MCF 10A (cell line): ENCODE measurements around the gene SLC25A13. TPM values are rescaled to one million over a fixed set of nuclear protein-coding genes. Genes with fewer than 3 reads are reported as not detected.

ENCODE experiments used
- BruUV-seq: library from RNA; stranded (reverse); fragments of 400-500 nt; replicated peaks from 2 replicates; lab custom pipeline; 2021; lab: Mats Ljungman, UMichigan
- CTCF ChIA-PET: fragments of 300-600 bp; sonication (Branson Sonifier 250); formaldehyde crosslinking; extraction: SDS; loops from one replicate; lab custom pipeline; 2021; ENCODE audit warnings: antibody characterized with exemption, inconsistent platforms; lab: Yijun Ruan, JAX
- POLR2A ChIA-PET: fragments of 300-600, 350-650 bp; sonication (Branson Sonifier 250); formaldehyde crosslinking; extraction: SDS; loops from one replicate; lab custom pipeline; 2020; ENCODE audit warnings: antibody characterized with exemption, inconsistent platforms; lab: Yijun Ruan, JAX
- DNase-seq: peaks from one replicate; pipeline ENCODE4 v3.0.0-alpha.2; 2018; ENCODE audit not compliant: unreplicated experiment
- H3K27ac Mint-ChIP-seq: one replicate; pipeline ENCODE4 v1.8.0; 2022; ENCODE audit warnings: mild to moderate bottlenecking, low read depth, mixed read lengths; ENCODE audit not compliant: unreplicated experiment
- H3K27me3 Mint-ChIP-seq: one replicate; pipeline ENCODE4 v1.8.0; 2022; ENCODE audit warnings: mixed read lengths; ENCODE audit not compliant: insufficient read depth, unreplicated experiment
- H3K36me3 Mint-ChIP-seq: one replicate; pipeline ENCODE4 v1.8.0; 2022; ENCODE audit warnings: mild to moderate bottlenecking, moderate library complexity, mixed read lengths; ENCODE audit not compliant: insufficient read depth, unreplicated experiment
- H3K4me1 Mint-ChIP-seq: one replicate; pipeline ENCODE4 v1.8.0; 2022; ENCODE audit warnings: mixed read lengths; ENCODE audit not compliant: insufficient read depth, unreplicated experiment
- H3K4me3 Mint-ChIP-seq: one replicate; pipeline ENCODE4 v1.8.0; 2022; ENCODE audit warnings: mild to moderate bottlenecking, moderate library complexity, mixed read lengths; ENCODE audit not compliant: unreplicated experiment
- H3K9me3 Mint-ChIP-seq: one replicate; pipeline ENCODE4 v1.8.0; 2022; ENCODE audit warnings: mixed read lengths; ENCODE audit not compliant: unreplicated experiment
- intact Hi-C: fragments of 100-400 bp; cut with micrococcal nuclease; formaldehyde crosslinking; loops from 2 replicates; pipeline ENCODE4 v1.14.1; 2022
- total RNA-seq: library from RNA; stranded (reverse); gene quantifications from 2 replicates; pipeline ENCODE4 v1.2.3, GENCODE V29; 2022
- TF ChIP-seq, protein P1 (sequence below): fragments of 200-600 bp; IDR thresholded peaks from one replicate; pipeline ENCODE4 v1.8.0; 2022; ENCODE audit warnings: antibody characterized with exemption, mild to moderate bottlenecking; ENCODE audit not compliant: unreplicated experiment

The SLC25A13 gene
- total RNA-seq, 1 experiment from 2014 or later: 28.6 TPM

DNA sequence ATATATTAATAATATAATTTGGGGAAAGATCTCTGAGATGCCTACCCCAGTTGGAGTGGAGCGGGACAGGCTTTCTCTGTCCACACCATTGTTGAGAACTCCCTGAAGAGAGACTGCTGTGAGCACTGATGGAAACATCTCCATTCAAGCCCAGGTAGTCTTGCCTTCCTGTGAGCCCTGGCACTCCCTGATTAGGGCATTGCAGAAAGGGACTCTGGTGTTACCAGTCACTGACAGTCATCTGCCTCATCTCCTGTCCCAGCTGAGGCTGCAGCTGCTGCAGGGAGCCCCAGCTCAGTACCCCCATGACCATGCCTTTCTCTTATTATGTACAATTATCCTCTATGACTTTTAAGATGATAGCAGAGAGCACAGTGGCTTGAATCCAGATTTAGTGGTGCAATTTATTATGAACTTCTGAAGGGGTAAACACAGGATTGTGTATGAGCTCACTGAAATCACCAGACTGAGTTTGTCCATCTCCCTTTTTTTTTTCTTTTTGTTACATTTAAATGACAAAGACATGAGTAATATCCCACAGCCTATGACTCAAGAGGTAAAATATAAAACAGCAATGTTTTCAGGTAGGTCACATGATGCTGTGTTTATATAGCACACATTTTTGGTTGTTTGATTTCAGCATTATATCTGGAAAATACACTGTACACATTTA is 236.9 kb downstream of the SLC25A13 start:
- Mint-ChIP-seq H3K4me3 (no peak overlapping the region), H3K27ac (no peak overlapping the region), H3K4me1 (peaks cover 8% of the 10 kb centered on the region), H3K9me3 (no peaks in the 10 kb centered on the region), H3K36me3 (no peaks in the 10 kb centered on the region), H3K27me3 (peaks cover 5% of the 10 kb centered on the region)
- POLR2A ChIA-PET: interaction anchor here (0.6 kb wide), 1 partner anchor 401 kb away, joined by 3 read pairs; no protein-coding TSS in a partner anchor
- DNase-seq: peak; percentile 61
- no TSS peak for BruUV-seq
- CTCF ChIA-PET: interaction anchor here (0.7 to 1.4 kb wide), 6 partner anchors 9 to 1688 kb away, joined by 3 to 6 read pairs (median 4); no protein-coding TSS in a partner anchor
- intact Hi-C loops: no loop called here
- TF ChIP-seq, protein P1, sequence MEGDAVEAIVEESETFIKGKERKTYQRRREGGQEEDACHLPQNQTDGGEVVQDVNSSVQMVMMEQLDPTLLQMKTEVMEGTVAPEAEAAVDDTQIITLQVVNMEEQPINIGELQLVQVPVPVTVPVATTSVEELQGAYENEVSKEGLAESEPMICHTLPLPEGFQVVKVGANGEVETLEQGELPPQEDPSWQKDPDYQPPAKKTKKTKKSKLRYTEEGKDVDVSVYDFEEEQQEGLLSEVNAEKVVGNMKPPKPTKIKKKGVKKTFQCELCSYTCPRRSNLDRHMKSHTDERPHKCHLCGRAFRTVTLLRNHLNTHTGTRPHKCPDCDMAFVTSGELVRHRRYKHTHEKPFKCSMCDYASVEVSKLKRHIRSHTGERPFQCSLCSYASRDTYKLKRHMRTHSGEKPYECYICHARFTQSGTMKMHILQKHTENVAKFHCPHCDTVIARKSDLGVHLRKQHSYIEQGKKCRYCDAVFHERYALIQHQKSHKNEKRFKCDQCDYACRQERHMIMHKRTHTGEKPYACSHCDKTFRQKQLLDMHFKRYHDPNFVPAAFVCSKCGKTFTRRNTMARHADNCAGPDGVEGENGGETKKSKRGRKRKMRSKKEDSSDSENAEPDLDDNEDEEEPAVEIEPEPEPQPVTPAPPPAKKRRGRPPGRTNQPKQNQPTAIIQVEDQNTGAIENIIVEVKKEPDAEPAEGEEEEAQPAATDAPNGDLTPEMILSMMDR: no peak

DNA sequence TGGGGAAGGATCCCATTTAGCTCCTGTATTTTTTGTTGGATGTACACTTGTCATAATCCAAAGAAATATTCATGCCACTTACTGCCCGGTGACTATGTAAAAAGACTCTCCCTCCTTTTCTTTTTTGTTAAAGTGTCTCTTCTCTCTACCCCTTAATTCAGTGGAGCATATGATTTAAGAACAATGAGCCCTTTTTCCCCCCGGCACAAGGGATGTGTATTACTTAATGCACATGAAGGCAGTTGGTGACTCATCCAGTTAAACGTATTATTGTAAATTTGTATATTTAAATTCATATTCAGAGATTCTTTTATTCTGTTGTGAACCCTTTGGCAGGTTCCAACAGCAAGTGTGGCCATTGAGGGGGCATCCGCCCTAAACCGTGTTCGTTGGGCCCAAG is 241.9 kb downstream of the SLC25A13 start:
- intact Hi-C loops: no loop called here
- TF ChIP-seq, protein P1: no peak
- Mint-ChIP-seq H3K27ac (no peak overlapping the region), H3K4me1 (peaks cover 11% of the 10 kb centered on the region), H3K9me3 (no peaks in the 10 kb centered on the region), H3K4me3 (no peak overlapping the region), H3K36me3 (no peaks in the 10 kb centered on the region), H3K27me3 (peaks cover 44% of the 10 kb centered on the region)
- no TSS peak for BruUV-seq
- CTCF ChIA-PET: interaction anchor here (0.6 kb wide), 1 partner anchor 1275 kb away, joined by 3 read pairs; no protein-coding TSS in a partner anchor
- POLR2A ChIA-PET: no interaction called here
- DNase-seq: no peak

DNA sequence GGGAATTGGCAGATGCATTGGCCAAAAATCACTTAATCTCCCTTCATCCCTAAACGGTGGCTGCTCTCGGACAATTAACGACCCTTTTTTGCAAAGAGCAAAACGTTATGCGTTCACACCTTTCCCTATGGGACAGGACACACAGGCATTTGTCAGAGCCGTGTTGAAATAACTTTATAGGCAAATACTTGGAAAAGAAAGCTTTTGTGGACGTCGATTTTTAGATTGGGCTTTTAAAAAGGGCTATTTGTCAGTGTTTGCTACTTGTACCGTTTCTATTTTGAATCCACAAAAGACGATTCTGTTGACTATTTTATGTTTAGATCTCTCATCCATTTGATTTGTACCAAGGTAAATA is 245.6 kb downstream of the SLC25A13 start:
- Mint-ChIP-seq H3K4me1 (peaks cover 7% of the 10 kb centered on the region), H3K4me3 (peak overlapping the region; percentile 62), H3K27ac (no peak overlapping the region), H3K9me3 (no peaks in the 10 kb centered on the region), H3K36me3 (no peaks in the 10 kb centered on the region), H3K27me3 (peaks cover 69% of the 10 kb centered on the region)
- TF ChIP-seq, protein P1: no peak
- ChIA-PET POLR2A (no interaction called here), CTCF (interaction anchor here (0.6 to 4.3 kb wide), 24 partner anchors 9 to 1288 kb away, joined by 3 to 36 read pairs (median 3); no protein-coding TSS in a partner anchor)
- intact Hi-C loops: loop anchor here (5.0 to 10.0 kb wide), 4 partner anchors 98 to 698 kb away; partner anchors contain the start of gene SLC25A13
- no peak for DNase-seq
- no TSS peak for BruUV-seq
